Breast epithelium (tissue), 3 donors: ENCODE data around the gene ABI2.

ENCODE experiments used
- POLR2A ChIP-seq: fragments of 450-650 bp; IDR thresholded peaks from one replicate; pipeline ENCODE4 v1.6.1; 2016; ENCODE audit warnings: antibody characterized with exemption, mild to moderate bottlenecking, moderate library complexity
- TF ChIP-seq, protein P1 (sequence below), 3 donors: fragments of 450-650 bp; IDR thresholded peaks; one replicate each; pipeline ENCODE4 v1.5.1; 2016 to 2017; ENCODE audit warnings: antibody characterized with exemption in 3 of 3, mild to moderate bottlenecking in 3 of 3, moderate library complexity in 3 of 3

DNA sequence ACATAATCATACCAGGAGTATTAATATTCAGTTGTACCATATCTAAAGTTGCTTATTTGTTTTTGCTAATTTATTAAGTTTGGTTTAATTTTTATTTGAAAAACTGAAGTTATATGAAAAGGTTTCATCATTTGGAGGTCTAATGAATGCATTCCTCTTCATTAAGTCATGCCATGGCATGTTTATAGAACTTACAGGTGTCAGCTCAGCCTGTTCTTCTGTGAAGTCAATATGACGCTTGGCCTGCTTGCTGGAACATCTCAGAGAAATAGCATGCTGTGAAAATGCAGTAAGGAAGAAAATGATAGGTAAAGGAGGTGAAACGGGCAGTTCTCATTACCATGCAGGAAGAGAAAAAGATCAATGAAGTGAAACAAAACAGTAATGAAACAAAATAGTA, 148.7 kb downstream of the ABI2 start:
- TF ChIP-seq, protein P1, sequence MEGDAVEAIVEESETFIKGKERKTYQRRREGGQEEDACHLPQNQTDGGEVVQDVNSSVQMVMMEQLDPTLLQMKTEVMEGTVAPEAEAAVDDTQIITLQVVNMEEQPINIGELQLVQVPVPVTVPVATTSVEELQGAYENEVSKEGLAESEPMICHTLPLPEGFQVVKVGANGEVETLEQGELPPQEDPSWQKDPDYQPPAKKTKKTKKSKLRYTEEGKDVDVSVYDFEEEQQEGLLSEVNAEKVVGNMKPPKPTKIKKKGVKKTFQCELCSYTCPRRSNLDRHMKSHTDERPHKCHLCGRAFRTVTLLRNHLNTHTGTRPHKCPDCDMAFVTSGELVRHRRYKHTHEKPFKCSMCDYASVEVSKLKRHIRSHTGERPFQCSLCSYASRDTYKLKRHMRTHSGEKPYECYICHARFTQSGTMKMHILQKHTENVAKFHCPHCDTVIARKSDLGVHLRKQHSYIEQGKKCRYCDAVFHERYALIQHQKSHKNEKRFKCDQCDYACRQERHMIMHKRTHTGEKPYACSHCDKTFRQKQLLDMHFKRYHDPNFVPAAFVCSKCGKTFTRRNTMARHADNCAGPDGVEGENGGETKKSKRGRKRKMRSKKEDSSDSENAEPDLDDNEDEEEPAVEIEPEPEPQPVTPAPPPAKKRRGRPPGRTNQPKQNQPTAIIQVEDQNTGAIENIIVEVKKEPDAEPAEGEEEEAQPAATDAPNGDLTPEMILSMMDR (IDR thresholded peaks at IDR 0.05): no peak
- no peak for TF ChIP-seq POLR2A
